SK-N-SH (cell line): Measurements from ENCODE around the gene SLAMF1. TPM values are rescaled to one million over a fixed set of nuclear protein-coding genes. Genes with fewer than 3 reads are reported as not detected.

Experiments used
- CTCF ChIA-PET: fragments of 300-600, 350-600 bp; formaldehyde crosslinking; extraction: SDS; loops from one replicate; lab custom pipeline; 2021; lab: Yijun Ruan, JAX
- POLR2A ChIA-PET: fragments of 350-600 bp; sonication (Branson Sonifier 250); formaldehyde crosslinking; extraction: SDS; loops from one replicate; lab custom pipeline; 2020; ENCODE audit warnings: antibody characterized with exemption, inconsistent platforms; lab: Yijun Ruan, JAX
- DNase-seq: peaks from one replicate; pipeline ENCODE4 v3.0.0; 2012
- H2AFZ ChIP-seq: fragments of 200-600 bp; sonication (generic); 2 replicates; pipeline ENCODE4 v1.8.1; 2016; ENCODE audit warnings: antibody characterized with exemption, mild to moderate bottlenecking, low read depth
- H3F3A ChIP-seq: fragments of 200-600 bp; sonication (generic); replicated peaks from 2 replicates; pipeline ENCODE3; 2016; ENCODE audit warnings: antibody characterized with exemption, mild to moderate bottlenecking; ENCODE audit not compliant: insufficient read depth
- H3K27ac ChIP-seq, 2 experiments: fragments of 200-500 bp in 1 of 2; fragments of 200-600 bp in 1 of 2; sonication (Bioruptor generic) in 1 of 2; sonication (generic), shearing (Covaris generic) in 1 of 2; 2 replicates each; pipeline versions ENCODE4 v1.5.1 to v1.6.1; 2014 to 2016; ENCODE audit warnings: low read depth in 2 of 2, inconsistent platforms in 1 of 2, low read length in 1 of 2, mild to moderate bottlenecking in 1 of 2, mixed read lengths in 1 of 2
- H3K27me3 ChIP-seq: fragments of 200-600 bp; sonication (generic), shearing (Covaris generic); 2 replicates; pipeline ENCODE4 v1.6.1; 2016; ENCODE audit warnings: mixed run types; ENCODE audit not compliant: insufficient read depth
- H3K36me3 ChIP-seq, 2 experiments: fragments of 200-500 bp in 1 of 2; fragments of 200-600 bp in 1 of 2; sonication (Bioruptor generic) in 1 of 2; sonication (generic) in 1 of 2; replicated peaks in 1 of 2; 2 replicates each; pipeline versions ENCODE3 to v1.5.1; 2014 to 2016; ENCODE audit warnings: low read length in 1 of 2, mild to moderate bottlenecking in 1 of 2; ENCODE audit not compliant: insufficient read depth in 2 of 2, control insufficient read depth in 1 of 2
- H3K4me1 ChIP-seq, 2 experiments: fragments of 200-500 bp in 1 of 2; fragments of 200-600 bp in 1 of 2; sonication (Bioruptor generic) in 1 of 2; sonication (generic), shearing (Covaris generic) in 1 of 2; 2 replicates each; pipeline versions ENCODE4 v1.5.1 to v1.6.1; 2014 to 2016; ENCODE audit warnings: low read depth in 1 of 2, low read length in 1 of 2, mixed run types in 1 of 2; ENCODE audit not compliant: insufficient read depth in 2 of 2, control insufficient read depth in 1 of 2
- H3K4me2 ChIP-seq: fragments of 200-600 bp; sonication (generic), shearing (Covaris generic); 2 replicates; pipeline ENCODE4 v1.6.1; 2017; ENCODE audit warnings: mixed run types
- H3K4me3 ChIP-seq, 2 experiments: fragments of 200-500 bp in 1 of 2; fragments of 200-600 bp in 1 of 2; sonication (Bioruptor generic) in 1 of 2; sonication (generic), shearing (Covaris generic) in 1 of 2; 2 replicates each; pipeline versions ENCODE4 v1.5.1 to v1.8.1; 2014 to 2016; ENCODE audit warnings: low read depth in 2 of 2, inconsistent platforms in 1 of 2, low read length in 1 of 2, mild to moderate bottlenecking in 1 of 2, mixed read lengths in 1 of 2, moderate library complexity in 1 of 2
- H3K79me2 ChIP-seq: fragments of 200-600 bp; sonication (generic); 2 replicates; pipeline ENCODE4 v1.8.1; 2017; ENCODE audit warnings: mild to moderate bottlenecking; ENCODE audit not compliant: insufficient read depth
- H3K9ac ChIP-seq: fragments of 200-600 bp; sonication (generic); 2 replicates; pipeline ENCODE4 v1.6.1; 2017; ENCODE audit warnings: mixed run types
- H3K9me2 ChIP-seq: fragments of 200-600 bp; sonication (generic); 2 replicates; pipeline ENCODE4 v1.6.1; 2017; ENCODE audit warnings: mixed run types
- H3K9me3 ChIP-seq: fragments of 200-600 bp; sonication (generic); 2 replicates; pipeline ENCODE4 v1.6.1; 2017; ENCODE audit warnings: mixed run types, mild to moderate bottlenecking, moderate library complexity
- H4K20me1 ChIP-seq: fragments of 200-600 bp; sonication (generic); 2 replicates; pipeline ENCODE4 v1.6.1; 2017; ENCODE audit warnings: mild to moderate bottlenecking, mixed run types; ENCODE audit not compliant: insufficient read depth
- EZH2phosphoT487 ChIP-seq: fragments of 200-600 bp; sonication (generic); IDR thresholded peaks from 2 replicates; pipeline ENCODE4 v1.6.1; 2017; ENCODE audit warnings: low read depth, mixed run types, mild to moderate bottlenecking, antibody characterized with exemption, moderate library complexity, borderline replicate concordance
- FOSL2 ChIP-seq: IDR thresholded peaks from 2 replicates; pipeline ENCODE4 v1.4.0; 2012; ENCODE audit warnings: low read depth, mild to moderate bottlenecking, moderate library complexity, borderline replicate concordance
- GABPA ChIP-seq: IDR thresholded peaks from 2 replicates; pipeline ENCODE4 v1.4.0; 2012; ENCODE audit warnings: low read depth, mild to moderate bottlenecking
- GATA2 ChIP-seq: sonication (generic); formaldehyde crosslinking; IDR thresholded peaks from 2 replicates; pipeline ENCODE4 v1.5.0; 2020; ENCODE audit warnings: mild to moderate bottlenecking, missing genetic modification reagents
- JUND ChIP-seq: IDR thresholded peaks from 2 replicates; pipeline ENCODE4 v1.4.0; 2012
- MXI1 ChIP-seq: IDR thresholded peaks from 2 replicates; pipeline ENCODE4 v1.6.1; 2012; ENCODE audit warnings: mild to moderate bottlenecking, low read depth, low read length, improper control_type of control experiment
- NRF1 ChIP-seq: IDR thresholded peaks from 2 replicates; pipeline ENCODE4 v1.6.1; 2012; ENCODE audit warnings: low read depth, mild to moderate bottlenecking, low read length
- POLR2AphosphoS5 ChIP-seq: IDR thresholded peaks from 2 replicates; pipeline ENCODE4 v1.6.1; 2012; ENCODE audit warnings: low read depth, low read length
- RAD21 ChIP-seq: IDR thresholded peaks from 2 replicates; pipeline ENCODE4 v1.6.1; 2012; ENCODE audit warnings: mild to moderate bottlenecking, low read length
- RXRA ChIP-seq: IDR thresholded peaks from 2 replicates; pipeline ENCODE4 v1.4.0; 2012; ENCODE audit warnings: low read depth, mild to moderate bottlenecking, borderline replicate concordance
- SIN3A ChIP-seq: IDR thresholded peaks from 2 replicates; pipeline ENCODE4 v1.6.1; 2012; ENCODE audit warnings: low read depth, mild to moderate bottlenecking, low read length, moderate library complexity, borderline replicate concordance
- TCF12 ChIP-seq: IDR thresholded peaks from 2 replicates; pipeline ENCODE4 v1.4.0; 2012
- WGBS: methylation state at CpG from one replicate; pipeline ENCODE4 v1.1.6; 2017; ENCODE audit warnings: low lambda C conversion rate; 5-methylcytosine and 5-hydroxymethylcytosine counted together
- polyA plus RNA-seq, 3 experiments: library from polyadenylated mRNA; depleted of rRNA; stranded (reverse); fragments of >200 nt; gene quantifications; 2 replicates each; pipeline ENCODE4 v1.2.3, GENCODE V29; 2012
- TF ChIP-seq, protein P1 (sequence below): fragments of 150-350 bp; IDR thresholded peaks from 2 replicates; pipeline ENCODE4 v1.6.1; 2016; ENCODE audit warnings: mild to moderate bottlenecking, low read depth, low read length
- TF ChIP-seq, protein P2 (sequence below): fragments of 150-350 bp; IDR thresholded peaks from 2 replicates; pipeline ENCODE4 v1.6.1; 2017; ENCODE audit warnings: antibody characterized with exemption, low read length, low read depth, borderline replicate concordance

SLAMF1 gene
- polyA plus RNA-seq, 1 of the 3 experiments (the other 2 are of a cell fraction): not detected

GRCh38 chr1:160645386-160646130 lies 1.3 kb downstream of the SLAMF1 start:
- no peaks in the 10 kb centered on the region for H3F3A ChIP-seq
- no peak overlapping the region for H3K9ac ChIP-seq
- H3K4me3 ChIP-seq: no peak overlapping the region
- H3K9me3 ChIP-seq: no peaks in the 10 kb centered on the region
- H3K27ac ChIP-seq: no peak overlapping the region
- WGBS: 5% methylated on average over 13 of the region's 13 CpGs
- no peaks in the 10 kb centered on the region for H3K79me2 ChIP-seq
- H3K9me2 ChIP-seq: no peaks in the 10 kb centered on the region
- TF ChIP-seq SIN3A (no peak), POLR2AphosphoS5 (no peak), NRF1 (no peak)
- TF ChIP-seq, protein P1, sequence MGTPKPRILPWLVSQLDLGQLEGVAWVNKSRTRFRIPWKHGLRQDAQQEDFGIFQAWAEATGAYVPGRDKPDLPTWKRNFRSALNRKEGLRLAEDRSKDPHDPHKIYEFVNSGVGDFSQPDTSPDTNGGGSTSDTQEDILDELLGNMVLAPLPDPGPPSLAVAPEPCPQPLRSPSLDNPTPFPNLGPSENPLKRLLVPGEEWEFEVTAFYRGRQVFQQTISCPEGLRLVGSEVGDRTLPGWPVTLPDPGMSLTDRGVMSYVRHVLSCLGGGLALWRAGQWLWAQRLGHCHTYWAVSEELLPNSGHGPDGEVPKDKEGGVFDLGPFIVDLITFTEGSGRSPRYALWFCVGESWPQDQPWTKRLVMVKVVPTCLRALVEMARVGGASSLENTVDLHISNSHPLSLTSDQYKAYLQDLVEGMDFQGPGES: no peak
- no peak overlapping the region for H2AFZ ChIP-seq
- ChIA-PET POLR2A (no interaction called here), CTCF (no interaction called here)
- no peaks in the 10 kb centered on the region; the same call in 1 of the 2 replicates for H3K27me3 ChIP-seq
- no peak for DNase-seq
- no peaks in the 10 kb centered on the region for H4K20me1 ChIP-seq
- H3K36me3 ChIP-seq: no peaks in the 10 kb centered on the region
- H3K4me2 ChIP-seq: no peak overlapping the region
- H3K4me1 ChIP-seq: no peaks in the 10 kb centered on the region

DNA sequence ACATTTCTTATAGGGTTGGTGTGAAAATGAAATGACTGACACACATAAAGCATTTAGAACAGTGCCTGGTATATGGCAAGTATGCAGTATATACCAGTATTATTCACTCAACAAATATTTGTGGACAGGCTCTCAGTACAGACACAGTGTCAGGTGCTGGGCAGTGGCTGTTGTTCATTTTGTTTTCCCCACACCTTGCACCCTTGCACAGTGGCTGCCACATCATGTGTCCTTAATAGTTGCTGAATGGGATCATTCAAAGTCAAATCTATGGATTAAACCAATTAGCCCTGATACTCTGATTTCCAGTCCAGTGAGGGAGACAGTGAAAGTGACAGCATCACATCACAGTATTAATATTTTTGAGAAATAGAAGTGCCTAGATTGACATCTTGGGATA lies 2.4 kb downstream of the SLAMF1 start:
- Histone ChIP-seq H2AFZ (no peak overlapping the region), H3K27ac (no peak overlapping the region), H3K4me1 (no peaks in the 10 kb centered on the region), H3K4me3 (no peak overlapping the region), H3F3A (no peaks in the 10 kb centered on the region), H4K20me1 (no peaks in the 10 kb centered on the region), H3K79me2 (no peaks in the 10 kb centered on the region), H3K9ac (no peak overlapping the region), H3K36me3 (no peaks in the 10 kb centered on the region), H3K27me3 (no peaks in the 10 kb centered on the region; the same call in 1 of the 2 replicates), H3K4me2 (no peak overlapping the region), H3K9me3 (no peaks in the 10 kb centered on the region), H3K9me2 (no peaks in the 10 kb centered on the region)
- DNase-seq: no peak
- TF ChIP-seq EZH2phosphoT487 (no peak), RAD21 (no peak), GABPA (no peak), JUND (no peak), TCF12 (no peak), RXRA (no peak), FOSL2 (no peak), GATA2 (CRISPR knock-in tag) (no peak), SIN3A (no peak), POLR2AphosphoS5 (no peak), MXI1 (no peak)
- TF ChIP-seq, protein P2, sequence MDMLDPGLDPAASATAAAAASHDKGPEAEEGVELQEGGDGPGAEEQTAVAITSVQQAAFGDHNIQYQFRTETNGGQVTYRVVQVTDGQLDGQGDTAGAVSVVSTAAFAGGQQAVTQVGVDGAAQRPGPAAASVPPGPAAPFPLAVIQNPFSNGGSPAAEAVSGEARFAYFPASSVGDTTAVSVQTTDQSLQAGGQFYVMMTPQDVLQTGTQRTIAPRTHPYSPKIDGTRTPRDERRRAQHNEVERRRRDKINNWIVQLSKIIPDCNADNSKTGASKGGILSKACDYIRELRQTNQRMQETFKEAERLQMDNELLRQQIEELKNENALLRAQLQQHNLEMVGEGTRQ: no peak
- ChIA-PET CTCF (no interaction called here), POLR2A (no interaction called here)
